ENCODE results near the gene MFAP3.
A peak's percentile ranks its signal among the peaks of the same experiment; 100 is the strongest.
"Not testable (repeated sequence)": the region's sequence is repeated elsewhere in the genome, so short reads cannot be mapped to it uniquely, and the experiment has no call there.

The MFAP3 gene

GRCh38 chr5:154038707-154039457 is at the start of gene MFAP3, which contains the start of gene FAM114A2:
TSS of gene MFAP3 (plus strand) at chr5:154038967. CDS start at chr5:154049723, 10,756 bp downstream.
TSS of gene FAM114A2 (minus strand) at chr5:154038910. CDS start at chr5:154034953, 3,957 bp downstream.
- DNase-seq (ENCODE audit: low read depth), result peak; percentile 79

GRCh38 chr5:153991168-153991567 is 47.6 kb upstream of the MFAP3 start:
- DNase-seq (ENCODE audit: low read depth), result no peak

GRCh38 chr5:153998010-153998409 is 40.8 kb upstream of the MFAP3 start:
- no peak for DNase-seq (ENCODE audit: low read depth)

GRCh38 chr5:153998768-153999167 is 40.0 kb upstream of the MFAP3 start:
- no peak for DNase-seq (ENCODE audit: low read depth)

- DNase-seq (ENCODE audit: low read depth), result no peak
Observed at GRCh38 chr5:153999995-154000394, 38.8 kb upstream of the MFAP3 start.

- no peak for DNase-seq (ENCODE audit: low read depth)
Observed at GRCh38 chr5:154000703-154001102, 38.1 kb upstream of the MFAP3 start.

- DNase-seq (ENCODE audit: low read depth), result no peak
Observed at GRCh38 chr5:154002093-154002492, 36.7 kb upstream of the MFAP3 start.

GRCh38 chr5:154002511-154003020 is 36.2 kb upstream of the MFAP3 start:
- no peak for DNase-seq (ENCODE audit: low read depth)

GRCh38 chr5:154005648-154006047 is 33.1 kb upstream of the MFAP3 start:
- DNase-seq (ENCODE audit: low read depth), result no peak

GRCh38 chr5:154010660-154011059 is 28.1 kb upstream of the MFAP3 start:
- DNase-seq (ENCODE audit: low read depth), result no peak

- no peak for DNase-seq (ENCODE audit: low read depth)
Observed at GRCh38 chr5:154015071-154015693, 23.6 kb upstream of the MFAP3 start.

GRCh38 chr5:154018919-154019318 is 19.8 kb upstream of the MFAP3 start:
- DNase-seq (ENCODE audit: low read depth), result not testable (repeated sequence)

GRCh38 chr5:154025951-154026350 is 12.8 kb upstream of the MFAP3 start:
- DNase-seq (ENCODE audit: low read depth), result no peak

GRCh38 chr5:154031937-154032489 is 6.8 kb upstream of the MFAP3 start:
- DNase-seq (ENCODE audit: low read depth), result no peak

- DNase-seq (ENCODE audit: low read depth), result no peak
Observed at GRCh38 chr5:154034944-154035343, 3.8 kb upstream of the MFAP3 start.

GRCh38 chr5:154038261-154038706 is 483 bp upstream of the MFAP3 start:
- DNase-seq (ENCODE audit: low read depth), result peak; percentile 3

- DNase-seq (ENCODE audit: low read depth), result no peak
Observed at GRCh38 chr5:154039458-154039829, 677 bp downstream of the MFAP3 start.

- no peak for DNase-seq (ENCODE audit: low read depth)
Observed at GRCh38 chr5:154042766-154043165, 4.0 kb downstream of the MFAP3 start.

- no peak for DNase-seq (ENCODE audit: low read depth)
Observed at GRCh38 chr5:154044099-154044498, 5.3 kb downstream of the MFAP3 start.

GRCh38 chr5:154044581-154044980 is 5.8 kb downstream of the MFAP3 start:
- DNase-seq (ENCODE audit: low read depth), result no peak

- DNase-seq (ENCODE audit: low read depth), result no peak
Observed at GRCh38 chr5:154046486-154046885, 7.7 kb downstream of the MFAP3 start.

GRCh38 chr5:154047324-154047723 is 8.6 kb downstream of the MFAP3 start:
- DNase-seq (ENCODE audit: low read depth), result no peak

GRCh38 chr5:154049636-154050035 is 10.9 kb downstream of the MFAP3 start:
- DNase-seq (ENCODE audit: low read depth), result no peak
